HTERT RPE-1 (cell line): Measurements from ENCODE around the gene FOXD4L1.
"Not testable (repeated sequence)": the region's sequence is repeated elsewhere in the genome, so short reads cannot be mapped to it uniquely, and the experiment has no call there.

Experiments used
- in situ Hi-C: fragments of 300-500 bp; cut with MboI; formaldehyde crosslinking; loops from 4 replicates; pipeline ENCODE4 v1.14.3; 2020; ENCODE audit warnings: low sequenced_read_pairs

FOXD4L1 gene

GRCh38 chr2:113498365-113498764 lies at the start of gene FOXD4L1:
Gene FOXD4L1 (plus strand): TSS chr2:113498665. CDS start chr2:113499257, 592 bp downstream.
- in situ Hi-C loops, result not testable (repeated sequence)

GRCh38 chr2:113465770-113466169 lies 32.7 kb upstream of the FOXD4L1 start:
- in situ Hi-C loops, result not testable (repeated sequence)

- in situ Hi-C loops, result not testable (repeated sequence)
Measured at GRCh38 chr2:113476688-113477368, 21.6 kb upstream of the FOXD4L1 start.

GRCh38 chr2:113496527-113496926 lies 1.9 kb upstream of the FOXD4L1 start:
- in situ Hi-C loops, result not testable (repeated sequence)

GRCh38 chr2:113499019-113499885 lies 787 bp downstream of the FOXD4L1 start:
- in situ Hi-C loops, result not testable (repeated sequence)

- in situ Hi-C loops, result not testable (repeated sequence)
Measured at GRCh38 chr2:113499886-113500722, 1.6 kb downstream of the FOXD4L1 start.

- in situ Hi-C loops, result not testable (repeated sequence)
Measured at GRCh38 chr2:113500723-113501038, 2.2 kb downstream of the FOXD4L1 start.

- in situ Hi-C loops, result not testable (repeated sequence)
Measured at GRCh38 chr2:113502216-113503093, 4.0 kb downstream of the FOXD4L1 start.

- in situ Hi-C loops, result not testable (repeated sequence)
Measured at GRCh38 chr2:113503094-113504042, 4.9 kb downstream of the FOXD4L1 start.

GRCh38 chr2:113504081-113504480 lies 5.6 kb downstream of the FOXD4L1 start:
- in situ Hi-C loops, result not testable (repeated sequence)

- in situ Hi-C loops, result not testable (repeated sequence)
Measured at GRCh38 chr2:113507394-113508140, 9.1 kb downstream of the FOXD4L1 start.

- in situ Hi-C loops, result not testable (repeated sequence)
Measured at GRCh38 chr2:113508187-113508586, 9.7 kb downstream of the FOXD4L1 start.

GRCh38 chr2:113510913-113511312 lies 12.4 kb downstream of the FOXD4L1 start:
- in situ Hi-C loops, result not testable (repeated sequence)

- in situ Hi-C loops, result not testable (repeated sequence)
Measured at GRCh38 chr2:113511859-113512258, 13.4 kb downstream of the FOXD4L1 start.

GRCh38 chr2:113515457-113515856 lies 17.0 kb downstream of the FOXD4L1 start:
- in situ Hi-C loops, result not testable (repeated sequence)

- in situ Hi-C loops, result not testable (repeated sequence)
Measured at GRCh38 chr2:113515995-113516394, 17.5 kb downstream of the FOXD4L1 start.

- in situ Hi-C loops, result not testable (repeated sequence)
Measured at GRCh38 chr2:113517025-113517424, 18.6 kb downstream of the FOXD4L1 start.

GRCh38 chr2:113520837-113521236 lies 22.4 kb downstream of the FOXD4L1 start:
- in situ Hi-C loops, result not testable (repeated sequence)
